Psoas muscle (tissue), 8 donors: ENCODE results near the gene GTF2B. TPM values are rescaled to one million over a fixed set of nuclear protein-coding genes. Genes with fewer than 3 reads are reported as not detected.
"Not testable (repeated sequence)": the region's sequence is repeated elsewhere in the genome, so short reads cannot be mapped to it uniquely, and the experiment has no call there.

ENCODE experiments used
- ATAC-seq, 4 donors: fragments of 200-7000 bp; cut with Tn5 transposase; one replicate each; pipeline ENCODE4 v1.9.1; 2020; ENCODE audit warnings: moderate library complexity in 3 of 4, mild to moderate bottlenecking in 2 of 4
- DNase-seq, 2 donors: peaks; one replicate each; pipeline ENCODE4 v3.0.0-alpha.2; 2020
- H3K27ac ChIP-seq: fragments of 200-600 bp; one replicate; pipeline ENCODE4 v1.8.0; 2022
- H3K27me3 ChIP-seq, 3 donors: fragments of 200-600 bp in 1 of 3; one replicate each; pipeline versions ENCODE4 v1.6.1 to v1.8.0; 2013 to 2022; ENCODE audit warnings: low read length in 2 of 3, mild to moderate bottlenecking in 2 of 3, moderate library complexity in 1 of 3; ENCODE audit not compliant: insufficient read depth in 3 of 3
- H3K36me3 ChIP-seq, 2 donors: fragments of 200-600 bp in 1 of 2; one replicate each; pipeline versions ENCODE4 v1.6.1 to v1.8.0; 2013 to 2022; ENCODE audit warnings: low read depth in 1 of 2, mild to moderate bottlenecking in 1 of 2, moderate library complexity in 1 of 2; ENCODE audit not compliant: insufficient read depth in 1 of 2
- H3K4me1 ChIP-seq: fragments of 200-600 bp; one replicate; pipeline ENCODE4 v1.8.0; 2022
- H3K4me3 ChIP-seq: fragments of 200-600 bp; one replicate; pipeline ENCODE4 v1.8.0; 2022; ENCODE audit warnings: mild to moderate bottlenecking
- H3K9me3 ChIP-seq: fragments of 200-600 bp; one replicate; pipeline ENCODE4 v1.8.0; 2022
- WGBS, 3 donors: extraction: QIAGEN DNeasy Blood & Tissue Kit; methylation state at CpG; one replicate each; pipeline versions ENCODE4 v1.1.6 to v1.1.7; 2013; 5-methylcytosine and 5-hydroxymethylcytosine counted together
- intact Hi-C, 2 donors: fragments of 100-400 bp; cut with DNase I; formaldehyde crosslinking; loops; one replicate each; pipeline versions ENCODE4 v1.11.0 to v1.14.2; 2022
- polyA plus RNA-seq, 3 donors: library from polyadenylated mRNA; stranded (reverse); fragments of 200-250 nt; gene quantifications; one replicate each; pipeline ENCODE4 v1.2.3, GENCODE V29; 2013
- total RNA-seq, 4 donors: library from RNA; stranded (reverse); fragmentation: NEBNext Ultra II Directional in 2 of 4; extraction: Animal tissue kit (Norgen Biotek cat#: 25700) in 2 of 4; gene quantifications; one replicate each; pipeline versions ENCODE4 v1.2.1 to v1.2.4, GENCODE V29; 2021 to 2023
- TF ChIP-seq, protein P1 (sequence below): fragments of 200-600 bp; IDR thresholded peaks from one replicate; pipeline ENCODE4 v1.8.0; 2022; ENCODE audit warnings: antibody characterized with exemption
- donor health status: healthy with polysubstance abuse.
- donor health status: DM: no; HTN: no; CAD: no; lungs with moderate emphysema.
- donor health status: Bipolar disorder and iron deficiency.
- donor health status: healthy.
- donor health status: DM: yes; HTN: yes; CAD: no.
- donor health status: DM: no; HTN: no; CAD: no.
- donor health status: DM: no; HTN: no; CAD: no.
- donor health status: DM: yes; HTN: yes; CAD: no.

GTF2B gene
- total and polyA plus RNA-seq, 7 donors, result 11.8 to 23.3 (median 15.4) TPM

DNA sequence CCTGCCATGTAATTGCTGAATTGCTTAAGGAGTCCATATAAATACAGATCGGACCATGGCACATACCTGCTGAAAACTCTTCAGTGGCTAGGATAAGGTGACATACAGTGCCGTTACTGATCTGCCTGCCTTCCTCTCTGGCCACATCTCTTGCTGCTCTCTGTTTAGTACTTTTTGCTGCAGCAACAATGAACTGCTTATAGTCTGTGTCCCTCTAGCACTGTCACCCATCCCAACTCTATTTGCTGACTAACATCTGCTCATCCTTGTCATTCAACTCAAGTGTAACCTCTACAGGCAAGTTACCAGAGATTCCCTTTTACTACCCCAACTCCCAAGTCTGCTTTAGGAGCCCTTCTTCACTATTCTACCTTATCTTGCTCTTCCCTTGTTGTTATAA lies 65.6 kb downstream of the GTF2B start:
- Histone ChIP-seq H3K9me3 (no peaks in the 10 kb centered on the region), H3K4me3 (no peak overlapping the region), H3K4me1 (no peaks in the 10 kb centered on the region), H3K27me3 (no peaks in the 10 kb centered on the region), H3K36me3 (peaks cover 0 to 62% of the 10 kb centered on the region in 2 donors), H3K27ac (no peak overlapping the region)
- intact Hi-C loops, result no loop called here
- 85 to 88% (median 88%) methylated on average over 2 of the region's 2 CpGs for WGBS, 3 donors
- TF ChIP-seq, protein P1, sequence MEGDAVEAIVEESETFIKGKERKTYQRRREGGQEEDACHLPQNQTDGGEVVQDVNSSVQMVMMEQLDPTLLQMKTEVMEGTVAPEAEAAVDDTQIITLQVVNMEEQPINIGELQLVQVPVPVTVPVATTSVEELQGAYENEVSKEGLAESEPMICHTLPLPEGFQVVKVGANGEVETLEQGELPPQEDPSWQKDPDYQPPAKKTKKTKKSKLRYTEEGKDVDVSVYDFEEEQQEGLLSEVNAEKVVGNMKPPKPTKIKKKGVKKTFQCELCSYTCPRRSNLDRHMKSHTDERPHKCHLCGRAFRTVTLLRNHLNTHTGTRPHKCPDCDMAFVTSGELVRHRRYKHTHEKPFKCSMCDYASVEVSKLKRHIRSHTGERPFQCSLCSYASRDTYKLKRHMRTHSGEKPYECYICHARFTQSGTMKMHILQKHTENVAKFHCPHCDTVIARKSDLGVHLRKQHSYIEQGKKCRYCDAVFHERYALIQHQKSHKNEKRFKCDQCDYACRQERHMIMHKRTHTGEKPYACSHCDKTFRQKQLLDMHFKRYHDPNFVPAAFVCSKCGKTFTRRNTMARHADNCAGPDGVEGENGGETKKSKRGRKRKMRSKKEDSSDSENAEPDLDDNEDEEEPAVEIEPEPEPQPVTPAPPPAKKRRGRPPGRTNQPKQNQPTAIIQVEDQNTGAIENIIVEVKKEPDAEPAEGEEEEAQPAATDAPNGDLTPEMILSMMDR, result no peak
- ATAC-seq (no peak), DNase-seq (no peak)

DNA sequence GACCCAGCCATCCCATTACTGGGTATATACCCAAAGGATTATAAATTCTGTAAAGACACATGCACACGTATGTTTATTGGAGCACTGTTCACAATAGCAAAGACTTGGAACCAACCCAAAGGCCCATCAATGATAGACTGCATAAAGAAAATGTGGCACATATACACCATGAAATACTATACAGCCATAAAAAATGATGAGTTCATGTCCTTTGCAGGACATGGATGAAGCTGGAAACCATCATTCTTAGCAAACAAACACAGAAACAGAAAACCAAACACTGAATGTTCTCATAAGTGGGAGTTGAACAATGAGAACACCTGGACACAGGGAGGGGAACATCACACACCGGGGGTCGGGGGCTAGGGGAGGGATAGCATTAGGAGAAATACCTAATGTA lies 71.7 kb downstream of the GTF2B start:
- DNase-seq, H3K4me1 ChIP-seq, H3K27me3 ChIP-seq, H3K9me3 ChIP-seq, H3K27ac ChIP-seq, intact Hi-C loops, ATAC-seq, H3K4me3 ChIP-seq: not testable (repeated sequence)
- 96 to 99% (median 97%) methylated on average over 3 of the region's 3 CpGs for WGBS, 3 donors
- H3K36me3 ChIP-seq, result peaks cover 0 to 46% of the 10 kb centered on the region in 2 donors

DNA sequence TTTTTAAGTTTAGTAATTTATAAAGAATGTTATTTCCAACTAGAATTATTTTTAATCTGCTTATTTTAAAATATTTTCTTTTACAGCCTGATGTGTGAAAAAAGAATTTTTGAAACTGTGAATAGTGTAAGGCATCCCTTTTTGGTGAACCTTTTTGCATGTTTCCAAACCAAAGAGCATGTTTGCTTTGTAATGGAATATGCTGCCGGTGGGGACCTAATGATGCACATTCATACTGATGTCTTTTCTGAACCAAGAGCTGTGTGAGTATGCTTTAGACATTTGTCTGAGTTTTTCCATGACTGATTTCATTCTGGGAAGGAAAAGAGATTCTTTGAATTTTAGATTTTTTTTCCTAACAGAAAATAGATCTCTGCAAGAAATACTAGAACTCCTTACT lies 77.9 kb downstream of the GTF2B start:
- ATAC-seq (no peak), DNase-seq (no peak)
- Histone ChIP-seq H3K4me3 (no peak overlapping the region), H3K36me3 (peaks cover 0 to 75% of the 10 kb centered on the region in 2 donors), H3K27me3 (no peaks in the 10 kb centered on the region), H3K27ac (no peak overlapping the region), H3K4me1 (no peaks in the 10 kb centered on the region), H3K9me3 (no peaks in the 10 kb centered on the region)
- TF ChIP-seq, protein P1, result no peak
- intact Hi-C loops, result no loop called here
- WGBS, 3 donors, result 93 to 100% (median 93%) methylated on average over 1 of the region's 1 CpG

DNA sequence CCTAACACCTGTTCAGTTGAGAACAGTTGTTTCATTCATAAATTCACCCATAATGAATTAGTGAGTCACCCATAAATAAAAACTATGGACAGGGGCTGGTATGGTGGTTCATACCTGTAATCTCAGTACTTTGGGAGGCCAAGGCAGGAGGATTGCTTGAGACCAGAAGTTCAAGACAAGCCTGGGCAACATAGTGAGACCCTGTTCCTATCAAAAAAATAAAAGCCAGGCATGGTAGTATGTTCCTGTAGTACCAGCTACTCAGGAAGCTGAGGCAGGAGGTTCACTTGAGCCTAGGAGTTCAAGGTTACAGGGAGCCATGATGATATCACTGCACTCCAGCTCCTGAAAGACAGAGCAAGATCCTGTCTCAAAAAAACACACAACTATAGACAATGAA lies 79.0 kb downstream of the GTF2B start:
- TF ChIP-seq, protein P1, result no peak
- H3K4me1 ChIP-seq, result no peaks in the 10 kb centered on the region
- DNase-seq (no peak), ATAC-seq (no peak)
- peaks cover 0 to 85% of the 10 kb centered on the region in 2 donors for H3K36me3 ChIP-seq
- no peaks in the 10 kb centered on the region for H3K27me3 ChIP-seq
- no peak overlapping the region for H3K4me3 ChIP-seq
- H3K9me3 ChIP-seq, result no peaks in the 10 kb centered on the region
- intact Hi-C loops, result no loop called here
- no peak overlapping the region for H3K27ac ChIP-seq

DNA sequence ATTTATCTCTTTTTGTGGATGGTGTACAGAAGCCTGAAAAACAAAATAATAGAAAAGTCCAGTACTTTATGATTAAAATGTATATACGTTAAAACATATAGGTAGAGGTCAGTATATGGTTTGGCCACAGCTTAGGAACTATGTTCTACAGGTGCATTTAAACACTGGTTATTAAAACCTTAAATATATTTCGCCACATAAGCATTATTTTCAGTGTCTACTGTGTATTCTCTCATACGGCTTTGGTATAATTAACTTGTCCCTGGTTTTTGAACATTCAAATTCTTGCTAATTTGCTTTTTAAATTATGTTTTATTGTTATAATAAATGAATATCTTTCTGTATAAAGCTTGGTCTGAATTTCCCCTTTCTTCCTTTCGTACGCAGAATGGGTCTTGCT lies 87.9 kb downstream of the GTF2B start:
- H3K4me1 ChIP-seq, result no peaks in the 10 kb centered on the region
- no peak for ATAC-seq
- peaks cover 0 to 75% of the 10 kb centered on the region in 2 donors for H3K36me3 ChIP-seq
- no peak overlapping the region for H3K27ac ChIP-seq
- intact Hi-C loops, result no loop called here
- no peak for DNase-seq
- TF ChIP-seq, protein P1, result no peak
- WGBS, 3 donors, result 96 to 98% (median 97%) methylated on average over 5 of the region's 5 CpGs
- no peaks in the 10 kb centered on the region for H3K9me3 ChIP-seq
- no peaks in the 10 kb centered on the region for H3K27me3 ChIP-seq
- H3K4me3 ChIP-seq, result no peak overlapping the region
